GM08714 (cell line): Measurements from ENCODE around the gene SHISA3.

Experiments used
- H3K4me3 ChIP-seq: fragments of 200-500 bp; sonication (Bioruptor generic); 2 replicates; pipeline ENCODE4 v1.5.1; 2014; ENCODE audit warnings: mild to moderate bottlenecking, low read length, inconsistent platforms
- ZNF274 ChIP-seq: IDR thresholded peaks from 2 replicates; pipeline ENCODE4 v1.6.1; 2012; ENCODE audit warnings: mild to moderate bottlenecking, low read depth, low read length

The SHISA3 gene

DNA sequence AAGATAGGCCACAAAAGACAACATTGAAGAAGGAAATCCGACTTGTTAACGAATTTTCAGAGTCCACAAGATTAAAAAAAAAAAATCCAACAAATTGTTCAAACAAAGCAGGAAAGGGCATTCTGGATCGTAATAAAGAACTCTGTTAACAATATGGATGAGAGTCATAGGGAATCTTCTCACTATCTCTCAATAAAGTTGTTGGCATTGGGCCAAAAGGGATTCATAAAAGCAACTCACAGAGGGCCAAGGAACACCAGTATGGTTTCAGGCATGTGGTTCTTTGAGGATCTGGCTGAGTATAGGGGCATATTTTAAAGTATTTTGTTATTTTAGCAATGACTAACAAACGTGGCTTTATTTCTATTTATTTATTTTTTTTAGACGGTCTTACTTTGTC lies 49.5 kb downstream of the SHISA3 start:
- H3K4me3 ChIP-seq = no peak overlapping the region
- no peak for TF ChIP-seq ZNF274
